Measurements from ENCODE around the gene GZMH.

DNA sequence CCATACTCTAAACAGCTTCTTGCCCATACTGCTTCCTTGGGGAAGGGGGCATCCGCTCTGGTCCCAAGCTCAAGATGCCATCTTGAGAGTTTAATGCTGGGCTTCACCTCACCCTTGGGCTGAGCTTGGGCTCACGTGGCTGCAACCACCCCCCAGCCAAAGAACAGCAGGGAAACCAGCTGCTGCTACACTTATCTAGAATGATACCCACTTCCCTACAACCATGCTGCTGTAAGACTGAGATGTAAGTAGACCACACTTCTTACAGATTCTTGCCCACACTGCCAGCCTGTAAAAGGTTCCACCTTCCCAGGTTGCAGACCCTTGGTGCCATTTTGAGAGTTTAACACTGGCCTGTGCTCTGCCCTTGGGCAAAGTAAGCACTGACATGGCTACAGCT, 43.2 kb downstream of the GZMH start:
- no peak for TF ChIP-seq POLR2A (IDR thresholded peaks at IDR 0.05)
- TF ChIP-seq, protein P1, sequence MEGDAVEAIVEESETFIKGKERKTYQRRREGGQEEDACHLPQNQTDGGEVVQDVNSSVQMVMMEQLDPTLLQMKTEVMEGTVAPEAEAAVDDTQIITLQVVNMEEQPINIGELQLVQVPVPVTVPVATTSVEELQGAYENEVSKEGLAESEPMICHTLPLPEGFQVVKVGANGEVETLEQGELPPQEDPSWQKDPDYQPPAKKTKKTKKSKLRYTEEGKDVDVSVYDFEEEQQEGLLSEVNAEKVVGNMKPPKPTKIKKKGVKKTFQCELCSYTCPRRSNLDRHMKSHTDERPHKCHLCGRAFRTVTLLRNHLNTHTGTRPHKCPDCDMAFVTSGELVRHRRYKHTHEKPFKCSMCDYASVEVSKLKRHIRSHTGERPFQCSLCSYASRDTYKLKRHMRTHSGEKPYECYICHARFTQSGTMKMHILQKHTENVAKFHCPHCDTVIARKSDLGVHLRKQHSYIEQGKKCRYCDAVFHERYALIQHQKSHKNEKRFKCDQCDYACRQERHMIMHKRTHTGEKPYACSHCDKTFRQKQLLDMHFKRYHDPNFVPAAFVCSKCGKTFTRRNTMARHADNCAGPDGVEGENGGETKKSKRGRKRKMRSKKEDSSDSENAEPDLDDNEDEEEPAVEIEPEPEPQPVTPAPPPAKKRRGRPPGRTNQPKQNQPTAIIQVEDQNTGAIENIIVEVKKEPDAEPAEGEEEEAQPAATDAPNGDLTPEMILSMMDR (IDR thresholded peaks at IDR 0.05): no peak

Data from esophagus squamous epithelium (tissue), 4 donors.